HEK293 (cell line): Measurements from ENCODE around the gene GABRR1.
"Not testable (repeated sequence)": the region's sequence is repeated elsewhere in the genome, so short reads cannot be mapped to it uniquely, and the experiment has no call there.

Source experiments
- CTCF ChIA-PET: fragments of 350-600 bp; formaldehyde crosslinking; extraction: SDS; loops from one replicate; lab custom pipeline; 2021; ENCODE audit warnings: antibody characterized with exemption; lab: Yijun Ruan, JAX
- POLR2A ChIA-PET: fragments of 300-600 bp; formaldehyde crosslinking; extraction: SDS; loops from one replicate; lab custom pipeline; 2020; ENCODE audit warnings: antibody characterized with exemption, inconsistent platforms; lab: Yijun Ruan, JAX
- H3K27ac ChIP-seq: fragments of 200-500 bp; sonication (Bioruptor generic); 2 replicates; pipeline ENCODE4 v1.5.1; 2014; ENCODE audit warnings: low read depth, low read length, control low read depth, inconsistent platforms; ENCODE audit errors: extremely low read depth
- H3K36me3 ChIP-seq, 2 experiments: fragments of 200-500 bp in 1 of 2; sonication (Bioruptor generic) in 1 of 2; 1 replicate in 1 of 2; 2 replicates in 1 of 2; pipeline ENCODE4 v1.5.1; 2014 to 2017; ENCODE audit warnings: inconsistent platforms in 2 of 2, low read length in 2 of 2; ENCODE audit not compliant: control insufficient read depth in 2 of 2, insufficient read depth in 1 of 2
- H3K4me1 ChIP-seq: fragments of 200-500 bp; sonication (Bioruptor generic); 2 replicates; pipeline ENCODE4 v1.5.1; 2014; ENCODE audit warnings: mild to moderate bottlenecking, low read length, inconsistent platforms; ENCODE audit not compliant: control insufficient read depth, insufficient read depth
- H3K4me3 ChIP-seq: 2 replicates; pipeline ENCODE4 v1.5.1; 2011; ENCODE audit warnings: low read depth, mild to moderate bottlenecking, control low read depth, low read length, moderate library complexity
- H3K9me3 ChIP-seq: fragments of 200-500 bp; sonication (Bioruptor generic); 2 replicates; pipeline ENCODE4 v1.5.1; 2014; ENCODE audit warnings: low read depth, low read length, inconsistent platforms; ENCODE audit not compliant: control insufficient read depth, insufficient read depth
- SETDB1 ChIP-seq: IDR thresholded peaks from one replicate; pipeline ENCODE4 v1.6.1; 2017; ENCODE audit warnings: mild to moderate bottlenecking, low read length, moderate library complexity, mixed read lengths; ENCODE audit not compliant: insufficient read length
- ZNF529 ChIP-seq: fragments of 450-650 bp; formaldehyde crosslinking; IDR thresholded peaks from 2 replicates; pipeline ENCODE4 v1.5.1; 2017; ENCODE audit warnings: missing genetic modification characterization, missing biosample characterization; ENCODE audit not compliant: insufficient replicate concordance

Gene GABRR1

DNA sequence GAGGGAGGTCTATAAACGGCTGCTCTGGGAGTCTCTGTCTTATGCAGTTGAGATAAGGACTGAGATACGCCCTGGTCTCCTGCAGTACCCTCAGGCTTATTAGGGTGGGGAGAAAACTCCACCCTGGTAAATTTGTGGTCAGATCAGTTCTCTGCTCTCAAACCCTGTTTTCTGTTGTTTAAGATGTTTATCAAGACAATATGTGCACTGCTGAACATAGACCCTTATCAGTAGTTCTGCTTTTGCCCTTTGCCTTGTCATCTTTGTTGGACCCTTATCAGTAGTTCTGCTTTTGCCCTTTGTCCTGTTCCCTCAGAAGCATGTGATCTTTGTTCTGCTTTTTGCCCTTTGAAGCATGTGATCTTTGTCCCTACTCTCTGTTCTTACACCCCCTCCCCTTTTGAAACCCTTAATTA is 88.9 kb downstream of the GABRR1 start:
- POLR2A ChIA-PET, H3K36me3 ChIP-seq, H3K9me3 ChIP-seq, H3K4me1 ChIP-seq, H3K4me3 ChIP-seq: not testable (repeated sequence)
- CTCF ChIA-PET = interaction anchor here (1.0 kb wide), 1 partner anchor 240 kb away, joined by 3 read pairs; no protein-coding TSS in a partner anchor
- TF ChIP-seq ZNF529 (tag by site-specific recombination) (peak; percentile 29), SETDB1 (peak; percentile 56)
- TF ChIP-seq, all 188 proteins: peak for 2; not testable (repeated sequence) for 186
- H3K27ac ChIP-seq = not testable (repeated sequence)
